Breast epithelium (tissue), 4 donors: ENCODE results near the gene SLC25A1. TPM values are rescaled to one million over a fixed set of nuclear protein-coding genes. Genes with fewer than 3 reads are reported as not detected.

Source experiments
- DNase-seq, 2 donors: peaks; one replicate each; pipeline ENCODE4 v3.0.0-alpha.2; 2019; ENCODE audit warnings: low spot score in 2 of 2
- H3K27ac ChIP-seq, 2 donors: fragments of 200-600 bp; sonication (generic) in 1 of 2; one replicate each; pipeline ENCODE4 v1.5.1; 2016 to 2019; ENCODE audit warnings: mild to moderate bottlenecking in 1 of 2
- H3K27me3 ChIP-seq, 2 donors: fragments of 200-600 bp; sonication (generic) in 1 of 2; one replicate each; pipeline versions ENCODE4 v1.5.1 to v1.6.0; 2017 to 2019; ENCODE audit warnings: control low read depth in 1 of 2, mild to moderate bottlenecking in 1 of 2
- H3K36me3 ChIP-seq: fragments of 200-600 bp; one replicate; pipeline ENCODE4 v1.5.1; 2019
- H3K4me1 ChIP-seq, 2 donors: fragments of 200-600 bp; sonication (generic); one replicate each; pipeline ENCODE4 v1.5.1; 2016 to 2019; ENCODE audit warnings: control low read depth in 1 of 2
- H3K4me3 ChIP-seq, 3 donors: fragments of 200-600 bp; sonication (generic); 1 replicate in 2 of 3; 2 replicates in 1 of 3; pipeline ENCODE4 v1.5.1; 2016 to 2019; ENCODE audit warnings: mild to moderate bottlenecking in 3 of 3, moderate library complexity in 2 of 3
- H3K9me3 ChIP-seq, 2 donors: fragments of 200-600 bp; sonication (generic) in 1 of 2; one replicate each; pipeline ENCODE4 v1.5.1; 2016 to 2019; ENCODE audit warnings: control low read depth in 1 of 2
- CTCF ChIP-seq, 3 donors: fragments of 450-650 bp; IDR thresholded peaks; one replicate each; pipeline ENCODE4 v1.5.1; 2016 to 2017; ENCODE audit warnings: antibody characterized with exemption in 3 of 3, mild to moderate bottlenecking in 3 of 3, moderate library complexity in 3 of 3
- POLR2A ChIP-seq: fragments of 450-650 bp; IDR thresholded peaks from one replicate; pipeline ENCODE4 v1.6.1; 2016; ENCODE audit warnings: antibody characterized with exemption, mild to moderate bottlenecking, moderate library complexity
- POLR2AphosphoS5 ChIP-seq, 3 donors: sonication (generic); formaldehyde crosslinking; IDR thresholded peaks; one replicate each; pipeline ENCODE4 v1.6.1; 2017; ENCODE audit warnings: antibody characterized with exemption in 3 of 3
- intact Hi-C: fragments of 100-400 bp; cut with DNase I; formaldehyde crosslinking; loops from one replicate; pipeline ENCODE4 v1.15.1; 2023; ENCODE audit warnings: low total_unique reads
- total RNA-seq, 3 donors: library from RNA; depleted of rRNA; stranded (reverse); fragments of >200 nt; gene quantifications; one replicate each; pipeline ENCODE4 v1.1.0, GENCODE V29; 2016

Gene SLC25A1
- total RNA-seq, 3 donors from 2014 or later = 49.2 to 140 (median 50.2) TPM

- DNase-seq = no peak
- Histone ChIP-seq H3K36me3 (no peaks in the 10 kb centered on the region), H3K4me1 (no peaks in the 10 kb centered on the region), H3K27ac (no peak overlapping the region), H3K4me3 (no peak overlapping the region), H3K27me3 (no peaks in the 10 kb centered on the region), H3K9me3 (no peaks in the 10 kb centered on the region)
- no peak for TF ChIP-seq CTCF (IDR thresholded peaks at IDR 0.05)
- no peak for TF ChIP-seq POLR2AphosphoS5 (IDR thresholded peaks at IDR 0.05)
- TF ChIP-seq POLR2A = no peak
- intact Hi-C loops = no loop called here
These were observed 34.5 kb upstream of the SLC25A1 start for GRCh38 chr22:19213001-19213400.

GRCh38 chr22:19212302-19212870 is 33.9 kb upstream of the SLC25A1 start:
- no peaks in the 10 kb centered on the region for H3K9me3 ChIP-seq
- DNase-seq = no peak
- no peaks in the 10 kb centered on the region for H3K27me3 ChIP-seq
- H3K4me1 ChIP-seq = no peaks in the 10 kb centered on the region
- H3K4me3 ChIP-seq = no peak overlapping the region
- no peaks in the 10 kb centered on the region for H3K36me3 ChIP-seq
- intact Hi-C loops = no loop called here
- H3K27ac ChIP-seq = no peak overlapping the region
- TF ChIP-seq CTCF (IDR thresholded peaks at IDR 0.05) (no peak), POLR2A (no peak), POLR2AphosphoS5 (IDR thresholded peaks at IDR 0.05) (no peak)

DNA sequence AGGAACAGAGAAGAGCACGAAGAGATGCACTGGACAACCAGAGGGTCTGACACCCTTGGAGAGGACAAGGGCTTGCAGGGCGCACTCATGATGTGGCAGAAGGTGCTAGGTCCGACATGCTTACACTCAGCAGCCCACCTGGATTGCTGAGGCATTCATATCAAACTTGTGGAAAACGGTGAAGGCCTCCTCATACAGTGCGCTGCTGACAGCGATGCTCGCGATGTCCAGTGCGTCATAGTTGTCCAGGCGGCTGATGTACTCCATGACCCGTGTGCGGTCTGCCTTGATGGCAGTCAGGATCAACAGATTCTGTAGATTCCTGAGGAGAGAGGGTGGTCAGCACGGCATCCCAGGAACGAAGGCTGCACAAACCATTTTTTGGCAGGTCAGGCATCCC is 31.7 kb upstream of the SLC25A1 start:
- no peak for TF ChIP-seq CTCF (IDR thresholded peaks at IDR 0.05)
- no peak for TF ChIP-seq POLR2A
- no peak for TF ChIP-seq POLR2AphosphoS5 (IDR thresholded peaks at IDR 0.05)
- no peaks in the 10 kb centered on the region for H3K36me3 ChIP-seq
- intact Hi-C loops = no loop called here
- H3K27ac ChIP-seq = no peak overlapping the region
- no peak for DNase-seq
- H3K9me3 ChIP-seq = no peaks in the 10 kb centered on the region
- H3K4me3 ChIP-seq = no peak overlapping the region
- H3K27me3 ChIP-seq = no peaks in the 10 kb centered on the region
- no peaks in the 10 kb centered on the region for H3K4me1 ChIP-seq

DNA sequence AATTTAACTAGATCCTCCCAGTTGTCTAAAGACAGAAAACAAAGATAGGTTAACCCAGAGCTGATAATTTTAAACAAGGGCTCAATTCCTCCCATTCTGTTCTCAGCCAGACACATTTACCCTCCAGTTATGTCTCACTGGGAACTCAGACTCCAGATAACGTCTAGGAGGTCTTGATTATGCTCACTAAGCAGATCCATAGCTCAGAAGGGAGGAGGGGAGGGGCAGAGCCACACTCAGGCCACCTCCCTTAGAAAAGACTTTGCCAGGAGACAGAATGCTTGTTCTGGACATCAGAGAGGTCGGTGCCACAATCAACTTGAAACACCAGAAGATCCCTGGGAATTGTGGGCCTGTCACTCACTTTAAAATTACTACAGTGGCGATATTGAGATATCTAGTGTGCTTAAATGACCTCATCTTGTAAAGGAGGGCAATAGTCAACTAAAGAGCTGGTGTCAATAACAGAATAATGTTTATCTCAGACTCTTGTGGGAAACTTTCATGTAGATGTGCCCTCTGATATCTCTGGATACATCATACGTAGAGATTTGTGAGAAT is 29.8 kb upstream of the SLC25A1 start:
- intact Hi-C loops = no loop called here
- H3K27me3 ChIP-seq = no peaks in the 10 kb centered on the region
- H3K36me3 ChIP-seq = no peaks in the 10 kb centered on the region
- no peak overlapping the region for H3K27ac ChIP-seq
- no peaks in the 10 kb centered on the region for H3K4me1 ChIP-seq
- no peaks in the 10 kb centered on the region for H3K9me3 ChIP-seq
- TF ChIP-seq POLR2AphosphoS5 (IDR thresholded peaks at IDR 0.05) (no peak), POLR2A (no peak), CTCF (IDR thresholded peaks at IDR 0.05) (no peak)
- no peak overlapping the region for H3K4me3 ChIP-seq
- no peak for DNase-seq

- Histone ChIP-seq H3K27me3 (no peaks in the 10 kb centered on the region), H3K4me3 (no peak overlapping the region), H3K27ac (no peak overlapping the region), H3K4me1 (no peaks in the 10 kb centered on the region), H3K9me3 (no peaks in the 10 kb centered on the region), H3K36me3 (no peaks in the 10 kb centered on the region)
- no peak for TF ChIP-seq POLR2A
- TF ChIP-seq CTCF (IDR thresholded peaks at IDR 0.05) = no peak
- no peak for TF ChIP-seq POLR2AphosphoS5 (IDR thresholded peaks at IDR 0.05)
- no peak for DNase-seq
- intact Hi-C loops = no loop called here
These were observed 29.3 kb upstream of the SLC25A1 start for GRCh38 chr22:19207884-19208283.
